ENCODE measurements around the gene EDAR. TPM values are rescaled to one million over a fixed set of nuclear protein-coding genes. Genes with fewer than 3 reads are reported as not detected.

EDAR gene
- total RNA-seq, 1 experiment from 2014 or later, result 0.15 TPM

GRCh38 chr2:109005686-109006204, 16.7 kb upstream of the EDAR start:
- ChIA-PET POLR2A (no interaction called here), RAD21 (ENCODE audit: low non-redundant PET in 1 of 2, low total read pairs in 2 of 2, uncharacterized antibody in 2 of 2, unreplicated experiment in 2 of 2) (no interaction called here), CTCF (no interaction called here)
- no peaks in the 10 kb centered on the region for H3K9me2 ChIP-seq (ENCODE audit: insufficient read depth)
- no peak overlapping the region for H2AFZ ChIP-seq (ENCODE audit: low read depth, low read length, poor library complexity, severe bottlenecking)
- no peak overlapping the region for H3K9ac ChIP-seq (ENCODE audit: low read length)
- H3K27me3 ChIP-seq (ENCODE audit: insufficient read depth, low read length), result no peaks in the 10 kb centered on the region
- no peaks in the 10 kb centered on the region for H4K20me1 ChIP-seq (ENCODE audit: insufficient read depth)
- TF ChIP-seq FOSL1 (IDR thresholded peaks at IDR 0.05; ENCODE audit: low read depth) (no peak), SP1 (IDR thresholded peaks at IDR 0.05; ENCODE audit: low read depth) (no peak), POLR2AphosphoS5 (IDR thresholded peaks at IDR 0.05; ENCODE audit: low read depth, low read length) (no peak), REST (IDR thresholded peaks at IDR 0.05; ENCODE audit: low read depth) (no peak), JUND (IDR thresholded peaks at IDR 0.05) (no peak), ZFX (IDR thresholded peaks at IDR 0.05) (no peak)
- no peaks in the 10 kb centered on the region for H3K4me1 ChIP-seq (ENCODE audit: control insufficient read depth in 1 of 2, insufficient read depth in 2 of 2, low read length in 2 of 2)
- H3K79me2 ChIP-seq (ENCODE audit: insufficient read depth, low read length), result no peaks in the 10 kb centered on the region
- no peaks in the 10 kb centered on the region for H3K9me3 ChIP-seq (ENCODE audit: control insufficient read depth in 1 of 2, insufficient read depth in 1 of 2, low read depth in 1 of 2, low read length in 2 of 2)
- no peak for ATAC-seq
- DNase-seq (ENCODE audit: low read depth, low spot score), result no peak
- H3K4me2 ChIP-seq (ENCODE audit: low read length), result no peak overlapping the region
- H3K4me3 ChIP-seq (replicated peaks in 1 of 2; ENCODE audit: low read depth in 1 of 2, low read length in 2 of 2), result no peak overlapping the region
- BruUV-seq (replicated peaks), result no TSS peak
- no peaks in the 10 kb centered on the region for H3K36me3 ChIP-seq (ENCODE audit: control insufficient read depth in 1 of 2, insufficient read depth in 2 of 2, low read length in 2 of 2)
- H3K27ac ChIP-seq (ENCODE audit: low read depth, low read length), result no peak overlapping the region
- intact Hi-C loops (cut with micrococcal nuclease), result no loop called here

- H3K9ac ChIP-seq (ENCODE audit: low read length), result no peak overlapping the region
- RAD21 ChIA-PET (ENCODE audit: low non-redundant PET in 1 of 2, low total read pairs in 2 of 2, uncharacterized antibody in 2 of 2, unreplicated experiment in 2 of 2), result interaction anchor here in 1 of 2 experiments (0.6 kb wide), 1 partner anchor 206 kb away, joined by 10 read pairs; no protein-coding TSS in a partner anchor
- H2AFZ ChIP-seq (ENCODE audit: low read depth, low read length, poor library complexity, severe bottlenecking), result no peak overlapping the region
- no peaks in the 10 kb centered on the region for H3K27me3 ChIP-seq (ENCODE audit: insufficient read depth, low read length)
- ATAC-seq (no peak), DNase-seq (ENCODE audit: low read depth, low spot score) (no peak)
- no peaks in the 10 kb centered on the region for H3K4me1 ChIP-seq (ENCODE audit: control insufficient read depth in 1 of 2, insufficient read depth in 2 of 2, low read length in 2 of 2)
- no peaks in the 10 kb centered on the region for H3K9me2 ChIP-seq (ENCODE audit: insufficient read depth)
- no peaks in the 10 kb centered on the region for H4K20me1 ChIP-seq (ENCODE audit: insufficient read depth)
- no peak overlapping the region for H3K4me3 ChIP-seq (replicated peaks in 1 of 2; ENCODE audit: low read depth in 1 of 2, low read length in 2 of 2)
- H3K36me3 ChIP-seq (ENCODE audit: control insufficient read depth in 1 of 2, insufficient read depth in 2 of 2, low read length in 2 of 2), result no peaks in the 10 kb centered on the region
- H3K9me3 ChIP-seq (ENCODE audit: control insufficient read depth in 1 of 2, insufficient read depth in 1 of 2, low read depth in 1 of 2, low read length in 2 of 2), result no peaks in the 10 kb centered on the region
- H3K4me2 ChIP-seq (ENCODE audit: low read length), result no peak overlapping the region
- no peak overlapping the region for H3K27ac ChIP-seq (ENCODE audit: low read depth, low read length)
- no peaks in the 10 kb centered on the region for H3K79me2 ChIP-seq (ENCODE audit: insufficient read depth, low read length)
- BruUV-seq (replicated peaks), result no TSS peak
- CTCF ChIA-PET, result interaction anchor here (0.7 to 1.0 kb wide), 2 partner anchors 10 to 24 kb away, joined by 3 to 6 read pairs; no protein-coding TSS in a partner anchor
- intact Hi-C loops (cut with micrococcal nuclease), result no loop called here
- POLR2A ChIA-PET, result no interaction called here
- TF ChIP-seq CEBPB (IDR thresholded peaks at IDR 0.05; ENCODE audit: low read depth) (no peak), EZH2phosphoT487 (IDR thresholded peaks at IDR 0.05; ENCODE audit: borderline replicate concordance) (no peak), SRF (IDR thresholded peaks at IDR 0.05; ENCODE audit: low read depth) (no peak), CTCF (IDR thresholded peaks at IDR 0.05 in 2 of 3, conservative IDR thresholded peaks at IDR 0.05 in 1 of 3; ENCODE audit: borderline replicate concordance in 1 of 3, insufficient read depth in 1 of 3, low read depth in 2 of 3, low read length in 2 of 3) (no peak), EZH2 (IDR thresholded peaks at IDR 0.05) (no peak), POLR2AphosphoS5 (IDR thresholded peaks at IDR 0.05; ENCODE audit: low read depth, low read length) (no peak), CBX3 (IDR thresholded peaks at IDR 0.05; ENCODE audit: low read depth) (no peak), REST (IDR thresholded peaks at IDR 0.05; ENCODE audit: low read depth) (no peak)
Measured at GRCh38 chr2:109001201-109001600, 12.2 kb upstream of the EDAR start.
